Hepatocyte (in vitro differentiated cells): ENCODE data around the gene CCDC188. TPM values are rescaled to one million over a fixed set of nuclear protein-coding genes. Genes with fewer than 3 reads are reported as not detected.

Experiments
- DNase-seq: peaks from one replicate; pipeline ENCODE4 v3.0.0-alpha.2; 2016; ENCODE audit warnings: low spot score
- H2AFZ ChIP-seq: fragments of 200-600 bp; sonication (generic); 2 replicates; pipeline ENCODE4 v1.6.0; 2016; ENCODE audit warnings: antibody characterized with exemption, mild to moderate bottlenecking
- H3K27ac ChIP-seq: fragments of 200-600 bp; sonication (generic); 2 replicates; pipeline ENCODE4 v1.5.1; 2016; ENCODE audit warnings: mild to moderate bottlenecking
- H3K27me3 ChIP-seq: fragments of 200-600 bp; sonication (generic); 2 replicates; pipeline ENCODE4 v1.6.1; 2016
- H3K36me3 ChIP-seq: fragments of 200-600 bp; sonication (generic); replicated peaks from 2 replicates; pipeline ENCODE4 v1.5.1; 2016; ENCODE audit warnings: low read depth; ENCODE audit not compliant: insufficient read depth
- H3K4me1 ChIP-seq: fragments of 200-600 bp; sonication (generic); 2 replicates; pipeline ENCODE4 v1.5.1; 2016; ENCODE audit warnings: mild to moderate bottlenecking, moderate library complexity; ENCODE audit not compliant: insufficient read depth
- H3K4me2 ChIP-seq: fragments of 200-600 bp; sonication (generic); 2 replicates; pipeline ENCODE4 v1.6.0; 2016
- H3K4me3 ChIP-seq: fragments of 200-600 bp; sonication (generic); 2 replicates; pipeline ENCODE4 v1.5.1; 2016; ENCODE audit warnings: mild to moderate bottlenecking
- H3K79me2 ChIP-seq: fragments of 200-600 bp; sonication (generic); 2 replicates; pipeline ENCODE4 v1.6.0; 2017; ENCODE audit warnings: mild to moderate bottlenecking
- H3K9me2 ChIP-seq: fragments of 200-600 bp; sonication (generic); replicated peaks from 2 replicates; pipeline ENCODE4 v1.6.0; 2017; ENCODE audit warnings: mild to moderate bottlenecking; ENCODE audit not compliant: insufficient read depth
- H3K9me3 ChIP-seq: fragments of 200-600 bp; sonication (generic); 2 replicates; pipeline ENCODE4 v1.5.1; 2016; ENCODE audit warnings: low read depth, mild to moderate bottlenecking
- H4K20me1 ChIP-seq: fragments of 200-600 bp; sonication (generic); 2 replicates; pipeline ENCODE4 v1.6.0; 2016; ENCODE audit warnings: mild to moderate bottlenecking; ENCODE audit not compliant: insufficient read depth, poor library complexity, severe bottlenecking
- EZH2 ChIP-seq: fragments of 200-600 bp; sonication (generic); IDR thresholded peaks from 2 replicates; pipeline ENCODE4 v1.6.1; 2016; ENCODE audit warnings: antibody characterized with exemption, mild to moderate bottlenecking, borderline replicate concordance
- EZH2phosphoT487 ChIP-seq: fragments of 200-600 bp; sonication (generic); IDR thresholded peaks from one replicate; pipeline ENCODE4 v1.6.1; 2018; ENCODE audit warnings: antibody characterized with exemption, mild to moderate bottlenecking, low read depth, moderate library complexity; ENCODE audit not compliant: unreplicated experiment, severe bottlenecking
- WGBS: methylation state at CpG from one replicate; pipeline ENCODE4 v1.1.6; 2016; ENCODE audit warnings: low lambda C conversion rate; ENCODE audit errors: missing lambda C conversion rate; 5-methylcytosine and 5-hydroxymethylcytosine counted together
- polyA plus RNA-seq: library from polyadenylated mRNA; unstranded; fragments of >200 nt; fragmentation: Nextera tagmentation; extraction: Ambion mirVana; gene quantifications from 2 replicates; pipeline ENCODE4 v1.2.1, GENCODE V29; 2016
- total RNA-seq: library from RNA; depleted of rRNA; stranded (reverse); fragments of >200 nt; gene quantifications from 2 replicates; pipeline ENCODE4 v1.2.3, GENCODE V29; 2014
- TF ChIP-seq, protein P1 (sequence below): fragments of 200-600 bp; sonication (generic); IDR thresholded peaks from 2 replicates; pipeline ENCODE4 v1.5.1; 2016; ENCODE audit warnings: antibody characterized with exemption, mild to moderate bottlenecking; ENCODE audit not compliant: poor library complexity

The CCDC188 gene
- total and polyA plus RNA-seq, 2 experiments from 2014 or later = not detected

DNA sequence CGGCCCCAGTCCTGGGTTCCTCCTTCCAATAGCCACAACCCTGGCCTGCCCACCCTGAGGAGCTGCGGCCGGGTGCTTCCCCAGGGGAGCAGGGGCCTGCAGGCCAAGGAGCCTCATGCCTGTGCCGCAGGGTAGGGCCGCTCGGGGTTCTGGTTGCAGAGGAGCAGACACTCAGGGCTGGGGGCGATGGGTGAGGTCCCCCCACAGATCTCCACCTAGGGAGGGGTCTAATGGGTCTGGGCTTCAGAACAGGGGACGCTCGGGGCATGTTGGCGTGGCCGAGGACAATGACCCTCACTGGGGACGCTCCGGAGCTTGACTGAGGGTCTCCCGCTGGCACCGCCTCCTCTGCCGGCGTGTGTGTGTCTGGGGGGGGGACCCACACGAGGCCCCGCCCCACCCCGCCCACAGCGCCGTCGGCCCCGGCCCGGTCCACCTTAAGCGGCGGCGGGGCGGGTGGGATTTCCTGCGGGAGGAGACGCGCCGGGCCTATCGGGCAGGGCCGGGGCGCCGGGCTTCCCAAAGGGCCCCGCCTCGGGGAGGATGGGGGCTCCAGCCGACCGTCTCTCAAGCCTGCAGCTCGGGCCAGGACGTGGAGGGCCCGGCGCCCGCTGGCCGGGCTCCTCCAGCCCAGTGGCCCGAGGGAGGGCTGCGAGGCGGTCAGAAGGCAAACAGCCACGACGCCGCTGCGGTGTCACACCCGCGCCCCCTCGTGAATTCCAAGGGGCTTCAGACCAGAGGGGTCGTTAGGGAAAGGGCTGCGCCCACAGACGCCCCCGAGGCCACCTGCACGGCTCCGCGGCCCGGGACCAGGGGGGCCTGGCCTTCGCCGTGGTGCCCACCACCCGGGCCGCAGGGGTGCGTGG, 19.9 kb downstream of the CCDC188 start:
- peak; percentile 90 for DNase-seq
- H3K4me1 ChIP-seq = peaks cover 11% of the 10 kb centered on the region
- WGBS = 10% methylated on average over 45 of the region's 70 CpGs

DNA sequence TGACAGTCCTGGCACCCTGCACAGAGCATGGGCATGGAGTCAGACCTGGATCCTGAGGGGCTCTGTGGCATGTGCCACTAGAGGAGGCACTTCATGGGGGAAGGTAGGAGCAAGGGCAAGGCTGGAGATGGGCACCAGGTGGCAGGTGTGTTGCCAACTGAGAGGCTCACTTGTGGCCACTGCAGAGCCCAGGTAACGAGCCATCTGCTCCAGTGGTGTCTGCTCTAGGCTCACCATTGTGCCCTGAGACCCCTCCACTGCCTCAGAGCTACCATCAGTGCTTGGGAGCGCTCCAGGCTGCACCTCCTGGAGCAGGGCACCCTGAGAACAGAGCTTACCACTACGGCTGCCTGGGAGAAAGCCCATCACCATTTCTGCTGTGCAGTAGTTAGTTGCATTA, 20.5 kb downstream of the CCDC188 start:
- H3K4me1 ChIP-seq = peaks cover 11% of the 10 kb centered on the region
- no peak for DNase-seq
- peaks cover 35% of the 10 kb centered on the region for H3K79me2 ChIP-seq
- TF ChIP-seq, protein P1, sequence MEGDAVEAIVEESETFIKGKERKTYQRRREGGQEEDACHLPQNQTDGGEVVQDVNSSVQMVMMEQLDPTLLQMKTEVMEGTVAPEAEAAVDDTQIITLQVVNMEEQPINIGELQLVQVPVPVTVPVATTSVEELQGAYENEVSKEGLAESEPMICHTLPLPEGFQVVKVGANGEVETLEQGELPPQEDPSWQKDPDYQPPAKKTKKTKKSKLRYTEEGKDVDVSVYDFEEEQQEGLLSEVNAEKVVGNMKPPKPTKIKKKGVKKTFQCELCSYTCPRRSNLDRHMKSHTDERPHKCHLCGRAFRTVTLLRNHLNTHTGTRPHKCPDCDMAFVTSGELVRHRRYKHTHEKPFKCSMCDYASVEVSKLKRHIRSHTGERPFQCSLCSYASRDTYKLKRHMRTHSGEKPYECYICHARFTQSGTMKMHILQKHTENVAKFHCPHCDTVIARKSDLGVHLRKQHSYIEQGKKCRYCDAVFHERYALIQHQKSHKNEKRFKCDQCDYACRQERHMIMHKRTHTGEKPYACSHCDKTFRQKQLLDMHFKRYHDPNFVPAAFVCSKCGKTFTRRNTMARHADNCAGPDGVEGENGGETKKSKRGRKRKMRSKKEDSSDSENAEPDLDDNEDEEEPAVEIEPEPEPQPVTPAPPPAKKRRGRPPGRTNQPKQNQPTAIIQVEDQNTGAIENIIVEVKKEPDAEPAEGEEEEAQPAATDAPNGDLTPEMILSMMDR = no peak
- TF ChIP-seq EZH2 = no peak
- no peak for TF ChIP-seq EZH2phosphoT487
- H3K36me3 ChIP-seq = no peaks in the 10 kb centered on the region
- no peaks in the 10 kb centered on the region for H3K9me3 ChIP-seq
- H3K4me3 ChIP-seq = no peak overlapping the region
- H2AFZ ChIP-seq = no peak overlapping the region
- peaks cover 20% of the 10 kb centered on the region for H4K20me1 ChIP-seq
- no peaks in the 10 kb centered on the region for H3K9me2 ChIP-seq
- H3K27me3 ChIP-seq = no peaks in the 10 kb centered on the region
- 86% methylated on average over 3 of the region's 3 CpGs for WGBS
- H3K4me2 ChIP-seq = peak overlapping the region; percentile 94
- H3K27ac ChIP-seq = peak overlapping the region; percentile 88

More for the DNA sequence above, 19.9 kb downstream of the CCDC188 start:
- H3K79me2 ChIP-seq = peaks cover 41% of the 10 kb centered on the region
- H4K20me1 ChIP-seq = peaks cover 27% of the 10 kb centered on the region
- peak overlapping the region; percentile 90 for H2AFZ ChIP-seq
- peak overlapping the region; percentile 94 for H3K4me2 ChIP-seq
- H3K27ac ChIP-seq = peak overlapping the region; percentile 88
- no peaks in the 10 kb centered on the region for H3K9me2 ChIP-seq
- no peak for TF ChIP-seq EZH2phosphoT487
- TF ChIP-seq EZH2 = no peak
- TF ChIP-seq, protein P1 = no peak
- peak overlapping the region; percentile 98 for H3K4me3 ChIP-seq
- H3K9me3 ChIP-seq = no peaks in the 10 kb centered on the region
- H3K27me3 ChIP-seq = no peaks in the 10 kb centered on the region
- no peaks in the 10 kb centered on the region for H3K36me3 ChIP-seq

DNA sequence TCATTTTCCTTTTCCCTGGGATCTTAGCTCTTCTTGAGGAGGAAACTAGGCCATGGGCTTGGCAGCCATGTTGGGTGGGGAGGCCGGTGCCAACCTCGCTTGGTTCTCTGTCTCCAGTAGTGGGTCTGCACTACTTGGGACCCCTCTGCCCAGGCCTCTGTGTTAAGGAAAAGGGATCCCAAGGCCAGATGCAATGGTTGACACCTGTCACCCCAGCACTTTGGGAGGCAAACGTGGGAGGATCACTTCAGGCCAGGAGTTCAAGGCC, 21.2 kb downstream of the CCDC188 start:
- Histone ChIP-seq H4K20me1 (peaks cover 17% of the 10 kb centered on the region), H3K27me3 (no peaks in the 10 kb centered on the region), H3K4me3 (no peak overlapping the region), H3K79me2 (peaks cover 28% of the 10 kb centered on the region), H3K27ac (no peak overlapping the region), H3K36me3 (no peaks in the 10 kb centered on the region), H3K4me2 (no peak overlapping the region), H3K4me1 (peaks cover 11% of the 10 kb centered on the region), H3K9me3 (no peaks in the 10 kb centered on the region), H2AFZ (no peak overlapping the region), H3K9me2 (no peaks in the 10 kb centered on the region)
- TF ChIP-seq EZH2 (no peak), EZH2phosphoT487 (no peak)
- TF ChIP-seq, protein P1 = no peak
- DNase-seq = no peak
- WGBS = 85% methylated on average over 3 of the region's 3 CpGs
